Stimulated activated CD8-positive, alpha-beta memory T cell treated with anti-CD3 and anti-CD28 coated beads, Interleukin-7, amount 100 ng/mL, for 1 hour (primary cell): ENCODE results near the gene THOC2.
"Not testable (repeated sequence)": the region's sequence is repeated elsewhere in the genome, so short reads cannot be mapped to it uniquely, and the experiment has no call there.

Source experiments
- DNase-seq, 2 donors: peaks; one replicate each; pipeline ENCODE4 v3.0.0-alpha.2; 2020; ENCODE audit warnings: low read depth in 2 of 2

THOC2 gene

GRCh38 chrX:123732670-123733363, at the start of gene THOC2:
TSS of gene THOC2 (minus strand) at chrX:123733052. CDS start at chrX:123733022, 30 bp downstream.
- DNase-seq: peak; percentile 47 to 57

GRCh38 chrX:123781786-123782185, 48.9 kb upstream of the THOC2 start:
- DNase-seq: not testable (repeated sequence)

GRCh38 chrX:123779908-123780396, 47.1 kb upstream of the THOC2 start:
- no peak for DNase-seq

GRCh38 chrX:123773258-123773988, 40.6 kb upstream of the THOC2 start:
- DNase-seq: no peak

GRCh38 chrX:123771449-123772064, 38.7 kb upstream of the THOC2 start:
- DNase-seq: no peak

- peak in 1 of 2 donors; percentile 9 for DNase-seq
These were observed 32.4 kb upstream of the THOC2 start for GRCh38 chrX:123764967-123765871.

- not testable (repeated sequence) for DNase-seq
These were observed 27.0 kb upstream of the THOC2 start for GRCh38 chrX:123759849-123760248.

- not testable (repeated sequence) for DNase-seq
These were observed 24.9 kb upstream of the THOC2 start for GRCh38 chrX:123757794-123758193.

- DNase-seq: no peak
These were observed 23.5 kb upstream of the THOC2 start for GRCh38 chrX:123756320-123756719.

GRCh38 chrX:123755107-123755506, 22.3 kb upstream of the THOC2 start:
- DNase-seq: no peak

- DNase-seq: no peak
These were observed 21.0 kb upstream of the THOC2 start for GRCh38 chrX:123753656-123754350.

GRCh38 chrX:123749643-123750042, 16.8 kb upstream of the THOC2 start:
- no peak for DNase-seq

GRCh38 chrX:123745511-123745910, 12.7 kb upstream of the THOC2 start:
- no peak for DNase-seq

- DNase-seq: no peak
These were observed 10.5 kb upstream of the THOC2 start for GRCh38 chrX:123743312-123743711.

- no peak for DNase-seq
These were observed 9.6 kb upstream of the THOC2 start for GRCh38 chrX:123742440-123742839.

- DNase-seq: no peak
These were observed 7.7 kb upstream of the THOC2 start for GRCh38 chrX:123740536-123740935.

- no peak for DNase-seq
These were observed 7.2 kb upstream of the THOC2 start for GRCh38 chrX:123740006-123740405.

GRCh38 chrX:123739474-123739873, 6.6 kb upstream of the THOC2 start:
- DNase-seq: no peak

GRCh38 chrX:123738378-123738940, 5.6 kb upstream of the THOC2 start:
- DNase-seq: no peak

GRCh38 chrX:123736333-123736921, 3.6 kb upstream of the THOC2 start:
- DNase-seq: no peak
